ENCODE measurements around the gene CLPTM1L.
"Not testable (repeated sequence)": the region's sequence is repeated elsewhere in the genome, so short reads cannot be mapped to it uniquely, and the experiment has no call there.

The CLPTM1L gene

DNA sequence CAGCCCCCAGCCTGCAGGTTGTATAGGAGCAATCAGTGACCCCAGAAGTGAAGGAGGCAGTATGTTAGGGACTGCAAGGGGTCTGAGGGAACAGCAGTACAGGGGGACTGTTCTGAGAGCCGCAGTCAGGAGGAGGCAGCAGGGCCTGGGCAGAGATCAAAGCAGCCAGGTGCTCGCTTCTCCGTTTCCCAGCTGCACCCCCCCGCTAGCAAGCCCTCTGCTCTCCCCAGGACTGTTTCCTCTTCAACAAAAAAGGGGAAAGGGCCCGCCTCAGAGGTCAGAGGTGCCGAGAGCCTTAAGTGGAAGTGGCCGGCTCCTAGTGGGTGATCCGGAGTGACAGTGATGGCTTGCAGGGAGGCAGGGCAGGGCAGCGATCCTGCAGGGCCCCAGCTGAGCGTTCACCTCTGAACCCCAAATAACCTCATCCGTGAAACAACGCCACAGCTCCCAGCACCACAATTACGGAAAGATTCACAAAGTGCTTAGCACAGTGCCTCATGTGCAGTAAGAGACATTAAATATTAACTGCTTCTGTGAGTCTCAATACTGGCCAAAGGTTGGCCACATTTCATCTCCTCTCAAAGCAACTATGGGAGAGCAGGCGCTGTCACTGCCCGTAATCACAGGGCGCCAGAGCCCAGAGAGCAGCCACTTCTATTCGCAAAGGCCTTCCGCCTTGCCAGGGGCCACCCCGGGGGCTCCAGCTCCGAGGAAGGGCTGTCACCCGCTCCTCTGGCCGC, 8.0 kb downstream of the CLPTM1L start:
- no peak for DNase-seq (ENCODE audit: low read depth, low spot score)
- TF ChIP-seq, protein P1, sequence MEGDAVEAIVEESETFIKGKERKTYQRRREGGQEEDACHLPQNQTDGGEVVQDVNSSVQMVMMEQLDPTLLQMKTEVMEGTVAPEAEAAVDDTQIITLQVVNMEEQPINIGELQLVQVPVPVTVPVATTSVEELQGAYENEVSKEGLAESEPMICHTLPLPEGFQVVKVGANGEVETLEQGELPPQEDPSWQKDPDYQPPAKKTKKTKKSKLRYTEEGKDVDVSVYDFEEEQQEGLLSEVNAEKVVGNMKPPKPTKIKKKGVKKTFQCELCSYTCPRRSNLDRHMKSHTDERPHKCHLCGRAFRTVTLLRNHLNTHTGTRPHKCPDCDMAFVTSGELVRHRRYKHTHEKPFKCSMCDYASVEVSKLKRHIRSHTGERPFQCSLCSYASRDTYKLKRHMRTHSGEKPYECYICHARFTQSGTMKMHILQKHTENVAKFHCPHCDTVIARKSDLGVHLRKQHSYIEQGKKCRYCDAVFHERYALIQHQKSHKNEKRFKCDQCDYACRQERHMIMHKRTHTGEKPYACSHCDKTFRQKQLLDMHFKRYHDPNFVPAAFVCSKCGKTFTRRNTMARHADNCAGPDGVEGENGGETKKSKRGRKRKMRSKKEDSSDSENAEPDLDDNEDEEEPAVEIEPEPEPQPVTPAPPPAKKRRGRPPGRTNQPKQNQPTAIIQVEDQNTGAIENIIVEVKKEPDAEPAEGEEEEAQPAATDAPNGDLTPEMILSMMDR (IDR thresholded peaks at IDR 0.05; ENCODE audit: low read depth, low read length) = no peak
- in situ Hi-C loops (cut with HindIII; ENCODE audit: low sequenced_read_pairs) = no loop called here
- no peak overlapping the region for H3K4me3 ChIP-seq (ENCODE audit: low read depth, low read length)

DNA sequence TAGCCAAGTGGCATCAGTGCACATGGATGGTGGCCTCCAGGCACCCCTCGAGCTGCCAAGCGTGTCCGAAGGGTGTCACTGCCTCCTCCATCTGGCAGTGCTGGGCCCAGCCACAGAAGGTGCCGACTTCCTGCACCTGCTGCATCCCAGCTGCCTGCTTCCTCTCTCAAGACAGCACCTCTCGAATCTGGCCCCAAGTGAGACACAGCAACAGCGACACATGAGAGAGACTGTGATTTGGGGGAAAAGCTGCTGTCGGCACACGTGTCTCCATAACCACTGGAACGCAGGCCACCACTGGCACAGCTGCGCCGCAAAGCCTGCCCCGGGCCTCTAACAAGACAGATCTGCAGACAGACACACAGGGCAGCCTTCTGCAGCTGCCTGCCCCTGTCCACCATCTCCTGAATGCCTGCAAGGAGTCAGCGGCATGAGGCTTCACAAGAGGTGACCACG, 8.8 kb downstream of the CLPTM1L start:
- TF ChIP-seq, protein P1 (IDR thresholded peaks at IDR 0.05; ENCODE audit: low read depth, low read length) = no peak
- no peak overlapping the region for H3K4me3 ChIP-seq (ENCODE audit: low read depth, low read length)
- in situ Hi-C loops (cut with HindIII; ENCODE audit: low sequenced_read_pairs) = no loop called here

DNA sequence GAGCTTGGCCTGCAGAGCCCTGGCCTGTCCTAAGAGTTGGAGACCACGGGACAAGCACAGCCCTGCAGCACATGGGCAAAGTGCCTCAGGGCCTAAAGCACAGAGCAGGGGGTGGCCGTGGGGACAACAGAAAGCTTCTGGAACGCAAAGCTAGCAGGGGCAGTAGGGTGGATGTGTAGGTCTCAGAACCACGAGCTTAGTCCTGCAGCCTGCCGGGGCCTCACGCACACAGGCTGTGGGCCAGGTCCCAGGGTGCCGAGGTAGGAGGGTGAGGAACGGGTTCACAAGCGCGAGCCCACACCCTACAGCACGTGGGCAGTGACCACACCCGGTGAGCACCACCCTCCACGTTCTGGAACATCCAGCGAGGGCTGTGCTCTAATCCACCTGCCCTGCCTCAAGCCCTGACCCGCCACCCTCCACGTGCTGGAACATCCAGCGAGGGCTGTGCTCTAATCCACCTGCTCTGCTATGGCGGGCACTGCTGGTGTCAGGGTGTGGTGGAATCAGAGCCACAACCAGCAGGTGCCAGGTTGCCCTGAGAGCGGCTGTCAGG, 9.3 kb downstream of the CLPTM1L start:
- no peak overlapping the region for H3K4me3 ChIP-seq (ENCODE audit: low read depth, low read length)
- in situ Hi-C loops (cut with HindIII; ENCODE audit: low sequenced_read_pairs) = no loop called here
- no peak for DNase-seq (ENCODE audit: low read depth, low spot score)
- TF ChIP-seq, protein P1 (IDR thresholded peaks at IDR 0.05; ENCODE audit: low read depth, low read length) = no peak

More for the DNA sequence above, 8.8 kb downstream of the CLPTM1L start:
- DNase-seq (ENCODE audit: low read depth, low spot score) = no peak

DNA sequence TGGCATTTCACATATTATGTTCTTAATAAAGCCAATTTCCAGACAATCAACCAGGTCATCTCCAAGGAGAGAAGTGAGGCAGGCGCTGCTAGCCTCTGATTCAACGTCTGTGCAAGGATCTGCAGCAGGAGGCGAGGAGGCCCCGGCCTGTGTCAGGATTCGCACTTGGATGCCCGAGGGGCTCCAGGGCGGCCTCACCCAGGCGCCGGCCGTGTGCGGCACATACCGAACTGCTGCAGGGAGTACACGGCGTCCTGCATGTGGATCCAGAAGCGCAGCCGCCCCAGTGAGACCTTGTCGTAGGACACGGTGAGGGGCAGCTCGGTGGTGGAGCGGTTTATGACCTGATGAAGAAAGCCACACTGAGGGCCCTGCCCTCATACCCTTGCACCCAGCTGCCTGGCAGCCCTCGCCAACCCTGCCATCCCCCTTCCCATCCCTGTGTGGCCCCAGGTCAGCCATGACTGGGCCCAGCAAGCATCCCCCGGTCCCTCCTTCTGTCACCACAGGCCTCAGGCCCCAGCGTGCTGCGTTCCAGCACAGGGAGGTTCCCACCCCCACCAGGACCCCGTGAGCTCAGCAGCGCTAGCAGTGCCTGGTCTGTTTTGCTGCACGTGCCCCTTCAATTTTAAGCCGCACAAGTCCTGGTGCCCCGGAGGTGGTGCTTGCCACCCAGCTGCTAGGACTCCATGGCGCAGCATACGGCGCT, 9.9 kb downstream of the CLPTM1L start:
- TF ChIP-seq, protein P1 (IDR thresholded peaks at IDR 0.05; ENCODE audit: low read depth, low read length) = no peak
- no peak for DNase-seq (ENCODE audit: low read depth, low spot score)
- H3K4me3 ChIP-seq (ENCODE audit: low read depth, low read length) = no peak overlapping the region
- in situ Hi-C loops (cut with HindIII; ENCODE audit: low sequenced_read_pairs) = no loop called here

DNA sequence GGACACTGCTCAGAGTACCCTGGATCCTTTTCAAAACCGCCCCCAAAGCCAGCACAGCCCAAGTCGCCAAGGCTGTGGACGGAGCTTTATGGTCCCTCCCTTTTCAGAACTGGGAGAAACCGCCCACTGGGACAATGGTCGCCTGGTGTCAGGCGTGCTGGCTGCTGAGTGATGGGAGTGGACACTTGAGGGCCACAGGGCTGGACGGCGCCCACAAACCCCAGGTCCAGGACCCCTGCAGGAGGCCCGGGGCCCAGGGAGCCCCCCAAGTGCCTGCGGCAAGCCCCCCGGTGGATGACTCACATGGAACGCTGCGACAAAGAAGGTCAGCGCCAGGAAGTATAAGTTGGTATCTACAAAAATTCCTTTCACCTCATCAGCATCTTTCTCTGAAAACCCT, 10.9 kb downstream of the CLPTM1L start:
- DNase-seq (ENCODE audit: low read depth, low spot score) = no peak
- in situ Hi-C loops (cut with HindIII; ENCODE audit: low sequenced_read_pairs) = no loop called here
- no peak overlapping the region for H3K4me3 ChIP-seq (ENCODE audit: low read depth, low read length)
- TF ChIP-seq, protein P1 (IDR thresholded peaks at IDR 0.05; ENCODE audit: low read depth, low read length) = no peak

DNA sequence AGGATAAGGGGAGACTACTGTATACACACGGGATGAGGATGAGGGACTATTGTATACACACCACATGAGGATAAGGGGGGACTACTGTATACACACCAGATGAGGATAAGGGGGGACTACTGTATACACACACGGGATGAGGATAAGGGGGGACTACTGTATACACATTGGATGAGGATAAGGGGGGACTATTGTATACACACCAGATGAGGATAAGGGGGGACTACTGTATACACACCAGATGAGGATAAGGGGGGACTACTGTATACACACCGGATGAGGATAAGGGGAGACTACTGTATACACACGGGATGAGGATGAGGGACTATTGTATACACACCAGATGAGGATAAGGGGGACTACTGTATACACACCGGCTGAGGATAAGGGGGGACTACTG, 11.6 kb downstream of the CLPTM1L start:
- DNase-seq (ENCODE audit: low read depth, low spot score); in situ Hi-C loops (cut with HindIII; ENCODE audit: low sequenced_read_pairs); H3K4me3 ChIP-seq (ENCODE audit: low read depth, low read length): not testable (repeated sequence)
